ENCODE measurements around the gene ABLIM2. TPM values are rescaled to one million over a fixed set of nuclear protein-coding genes. Genes with fewer than 3 reads are reported as not detected.

The ABLIM2 gene
- total and polyA plus RNA-seq, 2 of the 4 experiments (the other 2 are of a cell fraction), result under 0.01 to 0.10 TPM

DNA sequence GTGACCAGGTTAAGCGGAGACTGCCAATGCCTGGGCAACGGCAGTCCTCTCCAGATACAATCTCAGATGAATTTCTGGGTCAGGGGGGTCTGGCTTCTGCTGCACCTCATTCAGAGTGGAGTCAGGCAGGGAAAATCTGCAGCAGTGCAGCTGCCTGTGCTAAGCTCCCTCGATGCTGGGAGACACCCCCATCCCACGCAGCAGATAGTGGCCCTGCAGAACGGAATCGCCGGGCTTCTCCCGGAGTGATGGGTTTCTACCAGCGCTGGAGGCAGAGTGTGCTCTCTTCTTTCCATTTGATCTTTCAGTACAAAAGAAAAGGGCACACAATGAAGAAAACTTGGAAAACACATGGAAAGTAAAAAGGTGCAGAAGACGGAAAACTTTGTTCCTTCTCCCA, 5.2 kb downstream of the ABLIM2 start:
- H2BK15ac ChIP-seq (ENCODE audit: low read depth, low read length), result no peak overlapping the region
- H3K79me1 ChIP-seq (ENCODE audit: low read depth in 1 of 2, low read length in 2 of 2), result no peaks in the 10 kb centered on the region
- no peak overlapping the region for H2AK9ac ChIP-seq (replicated peaks; ENCODE audit: low read depth, low read length, poor library complexity)
- intact Hi-C loops (cut with micrococcal nuclease) (no loop called here), dilution Hi-C loops (cut with HindIII; ENCODE audit: low sequenced_read_pairs, unreplicated experiment) (no loop called here), in situ Hi-C loops (cut with MboI; ENCODE audit: low sequenced_read_pairs) (no loop called here)
- CTCF ChIA-PET, result no interaction called here
- H3K14ac ChIP-seq (replicated peaks; ENCODE audit: low read depth, low read length), result no peak overlapping the region
- H3K27ac ChIP-seq (ENCODE audit: insufficient read depth, low read length), result no peak overlapping the region
- no peak overlapping the region for H2BK20ac ChIP-seq (ENCODE audit: low read depth, low read length)
- POLR2A ChIA-PET (ENCODE audit: unreplicated experiment), result no interaction called here
- no peak overlapping the region for H3K4me2 ChIP-seq (ENCODE audit: low read depth, low read length)
- H3K36me3 ChIP-seq (ENCODE audit: control insufficient read depth, insufficient read depth, low read length), result no peaks in the 10 kb centered on the region
- H2AK5ac ChIP-seq (ENCODE audit: low read depth, low read length), result no peak overlapping the region
- H4K91ac ChIP-seq (ENCODE audit: insufficient read depth, low read depth, low read length), result no peak overlapping the region
- no peak overlapping the region for H4K5ac ChIP-seq (ENCODE audit: low read depth, low read length)
- H3K9ac ChIP-seq (ENCODE audit: low read depth, low read length), result no peak overlapping the region
- H3K23ac ChIP-seq (ENCODE audit: low read depth, low read length), result no peak overlapping the region
- no peak overlapping the region for H3K4ac ChIP-seq (ENCODE audit: low read depth, low read length)
- H2AFZ ChIP-seq (replicated peaks; ENCODE audit: low read length, poor library complexity), result no peak overlapping the region
- no peak overlapping the region for H2BK120ac ChIP-seq (ENCODE audit: low read depth, low read length)
- no peaks in the 10 kb centered on the region; the same call in 1 of the 2 replicates for H4K20me1 ChIP-seq (ENCODE audit: insufficient read depth, low read length)
- H3K18ac ChIP-seq (ENCODE audit: low read depth, low read length), result no peak overlapping the region
- no peaks in the 10 kb centered on the region for H3K4me1 ChIP-seq (ENCODE audit: control insufficient read depth, insufficient read depth, low read length)
- no peak overlapping the region for H3K4me3 ChIP-seq (ENCODE audit: insufficient read depth, low read depth, low read length)
- H2BK5ac ChIP-seq (ENCODE audit: low read depth, low read length, poor library complexity, severe bottlenecking), result no peak overlapping the region
- 63% methylated on average over 6 of the region's 10 CpGs; no CpG with 5 or more reads in 1 of the 2 experiments for WGBS, 2 experiments (ENCODE audit: extremely low coverage in 2 of 2, insufficient read length in 1 of 2)
- H3K56ac ChIP-seq (ENCODE audit: extremely low read depth, insufficient read depth, low read length), result no peak overlapping the region
- no peak for TF ChIP-seq POLR2A (IDR thresholded peaks at IDR 0.05; ENCODE audit: low read depth, low read length)
- TF ChIP-seq CEBPB (IDR thresholded peaks at IDR 0.05; ENCODE audit: low read depth, low read length), result no peak
- TF ChIP-seq MAZ (IDR thresholded peaks at IDR 0.05; ENCODE audit: borderline replicate concordance, low read depth, low read length), result no peak
- no peak for TF ChIP-seq CHD1 (IDR thresholded peaks at IDR 0.05; ENCODE audit: low read depth, low read length)
- TF ChIP-seq NFE2L2 (IDR thresholded peaks at IDR 0.05; ENCODE audit: low read depth, low read length), result no peak
- H3K9me3 ChIP-seq (ENCODE audit: control insufficient read depth, insufficient read depth, low read length), result no peaks in the 10 kb centered on the region
- DNase-seq (no peak), ATAC-seq (ENCODE audit: low read depth) (no peak)
- 0 out of 2 replicates have a peak, but pooled peaks cover 4% of the 10 kb centered on the region for H3K9me1 ChIP-seq (ENCODE audit: insufficient read depth, low read length)
- H3K27me3 ChIP-seq (ENCODE audit: control insufficient read depth, insufficient read depth, low read length), result peaks cover 70% of the 10 kb centered on the region
- no TSS peak for BruUV-seq (replicated peaks)
- no peak overlapping the region for H4K8ac ChIP-seq (ENCODE audit: low read depth in 2 of 2, low read length in 2 of 2)
